ELF-1 (cell line): Measurements from ENCODE around the gene LY6G6F.

Experiments used
- DNase-seq: peaks from one replicate; pipeline ENCODE4 v3.0.0-alpha.2; 2016; ENCODE audit warnings: low read depth, low spot score

LY6G6F gene

GRCh38 chr6:31706599-31706998, at the start of gene LY6G6F:
Gene LY6G6F (plus strand): TSS chr6:31706866. CDS start chr6:31706907, 41 bp downstream.
- DNase-seq: no peak

DNA sequence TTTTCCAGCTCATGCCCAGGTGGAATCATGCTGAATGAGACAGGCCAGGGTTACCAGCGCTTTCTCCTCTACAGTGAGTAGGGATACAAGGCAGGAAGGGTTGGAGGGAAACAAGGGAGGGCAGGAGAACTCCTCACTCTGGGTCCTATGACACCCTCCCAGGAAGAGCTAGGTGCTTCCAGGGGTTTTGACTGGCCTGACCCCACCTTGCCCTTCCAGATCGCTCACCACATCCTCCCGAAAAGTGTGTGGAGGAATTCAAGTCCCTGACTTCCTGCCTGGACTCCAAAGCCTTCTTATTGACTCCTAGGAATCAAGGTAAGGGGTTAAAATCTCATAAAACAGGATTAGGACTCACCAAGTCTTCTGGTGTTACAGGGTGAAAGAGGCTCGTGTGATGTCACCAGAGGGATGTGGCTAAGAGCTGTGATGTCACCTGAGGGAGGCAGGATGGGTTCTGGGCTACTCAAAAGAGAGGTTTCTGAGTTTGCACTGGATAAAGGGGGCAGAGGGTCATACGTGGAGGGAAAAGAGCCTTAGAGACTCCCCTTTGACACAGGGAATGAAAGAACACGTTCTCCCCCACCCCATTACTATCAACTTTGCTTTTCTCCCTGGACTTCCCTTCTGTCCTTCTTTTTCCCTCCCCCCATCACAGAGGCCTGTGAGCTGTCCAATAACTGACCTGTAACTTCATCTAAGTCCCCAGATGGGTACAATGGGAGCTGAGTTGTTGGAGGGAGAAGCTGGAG, 49.1 kb upstream of the LY6G6F start:
- DNase-seq: no peak

- DNase-seq: no peak
Measured at GRCh38 chr6:31658158-31658688, 48.4 kb upstream of the LY6G6F start.

DNA sequence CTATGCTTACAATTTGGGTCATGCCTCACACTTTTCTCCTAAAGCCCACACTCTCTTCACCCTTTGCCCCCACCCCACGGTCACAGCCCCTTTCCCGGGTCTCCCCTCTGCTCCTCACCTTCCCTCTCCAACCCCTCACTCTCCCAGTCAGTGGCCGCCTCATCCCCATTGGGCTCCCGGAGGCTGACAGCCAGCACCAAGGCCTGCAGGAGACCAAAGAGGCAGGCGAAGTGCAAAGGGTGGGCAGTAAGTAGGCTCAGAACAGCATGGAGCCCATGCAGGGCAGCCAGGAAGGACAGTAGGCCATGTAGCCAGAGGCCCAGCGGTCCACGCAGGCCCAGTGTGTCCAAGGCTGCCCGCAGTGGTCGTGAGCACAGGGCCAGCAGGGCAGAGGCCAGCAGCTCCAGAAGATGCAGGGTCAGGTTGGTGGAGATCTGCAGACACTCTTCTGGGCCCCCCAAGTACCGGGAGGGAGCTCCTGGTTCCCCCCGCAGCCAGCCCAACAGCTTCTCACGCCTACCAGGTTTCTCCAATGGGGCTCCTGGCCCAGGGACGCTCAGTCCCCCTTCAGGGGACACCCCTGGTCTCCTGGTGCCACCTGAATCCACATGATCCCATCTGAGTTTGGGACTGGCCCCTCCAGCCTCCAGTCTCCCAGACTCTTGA, 47.5 kb upstream of the LY6G6F start:
- no peak for DNase-seq

DNA sequence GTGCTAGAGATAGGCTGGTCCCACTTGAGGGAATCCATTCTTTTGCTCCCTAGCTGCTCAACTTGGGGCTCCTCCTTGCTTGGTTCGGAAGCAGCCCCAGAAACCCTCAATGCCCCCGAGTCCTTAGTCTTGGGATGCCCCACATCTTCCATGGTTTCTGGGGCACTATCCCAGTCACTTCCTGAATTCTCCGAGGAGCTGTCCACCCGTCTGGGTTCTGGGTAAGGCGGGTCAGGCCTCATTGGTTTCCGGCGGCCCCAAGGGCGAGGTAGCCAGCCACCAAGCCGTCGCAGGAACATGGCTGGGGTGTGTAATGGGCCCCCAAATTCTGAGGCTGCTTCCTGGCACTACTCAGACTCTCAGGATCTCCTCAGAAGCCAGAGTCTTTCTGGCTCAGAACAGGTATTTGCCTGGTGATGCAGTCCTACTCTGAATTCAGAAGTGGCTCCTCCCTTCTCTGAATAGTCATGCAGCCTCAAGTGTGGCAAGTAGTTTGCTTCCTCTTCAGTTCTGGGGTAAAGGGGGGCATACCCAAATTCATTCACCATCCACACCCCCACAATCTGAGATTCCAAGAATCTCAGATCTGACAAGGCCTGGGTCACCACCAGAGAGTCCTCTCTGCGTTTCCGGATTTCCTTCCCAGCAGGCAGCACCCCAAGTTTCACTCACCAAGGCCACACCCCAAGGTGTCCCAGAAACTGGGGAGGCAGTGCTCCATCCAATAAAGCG, 46.9 kb upstream of the LY6G6F start:
- DNase-seq: peak; percentile 38

DNA sequence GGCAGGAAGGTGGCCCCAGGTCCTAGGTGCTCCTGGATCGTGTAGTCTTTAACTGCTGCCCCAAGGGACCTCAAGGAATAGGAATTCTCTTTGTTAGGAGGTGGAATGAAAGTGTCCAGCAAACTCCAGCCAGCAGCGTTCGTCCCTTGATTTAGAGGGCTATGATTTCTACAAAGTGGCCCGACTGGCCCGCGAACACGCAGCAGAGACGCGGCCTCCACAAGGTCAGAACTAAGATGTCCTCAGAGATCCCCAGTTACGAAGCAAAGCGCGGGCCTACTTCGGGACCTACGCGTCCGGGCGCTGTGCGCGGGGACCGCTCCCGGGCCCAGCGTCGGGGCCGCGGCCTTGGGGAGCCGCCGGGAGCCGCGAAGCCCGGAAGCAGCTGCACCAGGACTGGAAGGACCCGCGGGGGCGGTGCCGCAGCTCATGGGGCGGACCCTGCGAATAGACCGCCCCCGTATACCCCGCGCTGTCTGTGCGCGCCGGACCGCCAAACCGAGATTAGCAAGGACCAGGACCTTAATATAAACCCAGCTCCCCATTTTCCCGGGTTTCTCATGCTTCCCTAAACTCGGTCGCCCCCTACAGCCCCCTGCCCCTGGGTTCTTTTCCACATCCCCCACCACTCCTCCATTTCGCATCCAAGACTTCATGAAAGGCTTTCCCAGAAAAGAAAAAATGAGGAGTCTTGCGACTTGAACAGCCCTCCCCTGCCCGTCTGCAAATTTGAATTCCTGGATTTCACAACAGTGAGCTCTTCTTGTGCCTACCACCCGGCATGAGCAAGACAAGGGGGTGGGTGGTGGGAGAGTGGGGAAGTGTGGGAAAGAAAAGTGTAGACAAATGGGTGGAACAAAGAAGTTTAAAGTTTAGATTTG, 46.0 kb upstream of the LY6G6F start, which contains the start of gene C6orf47:
Gene C6orf47 (minus strand): TSS at position 398 of the 881 bp plus-strand sequence. CDS start 831 bp downstream, outside the sequence.
- peak; percentile 87 for DNase-seq

DNA sequence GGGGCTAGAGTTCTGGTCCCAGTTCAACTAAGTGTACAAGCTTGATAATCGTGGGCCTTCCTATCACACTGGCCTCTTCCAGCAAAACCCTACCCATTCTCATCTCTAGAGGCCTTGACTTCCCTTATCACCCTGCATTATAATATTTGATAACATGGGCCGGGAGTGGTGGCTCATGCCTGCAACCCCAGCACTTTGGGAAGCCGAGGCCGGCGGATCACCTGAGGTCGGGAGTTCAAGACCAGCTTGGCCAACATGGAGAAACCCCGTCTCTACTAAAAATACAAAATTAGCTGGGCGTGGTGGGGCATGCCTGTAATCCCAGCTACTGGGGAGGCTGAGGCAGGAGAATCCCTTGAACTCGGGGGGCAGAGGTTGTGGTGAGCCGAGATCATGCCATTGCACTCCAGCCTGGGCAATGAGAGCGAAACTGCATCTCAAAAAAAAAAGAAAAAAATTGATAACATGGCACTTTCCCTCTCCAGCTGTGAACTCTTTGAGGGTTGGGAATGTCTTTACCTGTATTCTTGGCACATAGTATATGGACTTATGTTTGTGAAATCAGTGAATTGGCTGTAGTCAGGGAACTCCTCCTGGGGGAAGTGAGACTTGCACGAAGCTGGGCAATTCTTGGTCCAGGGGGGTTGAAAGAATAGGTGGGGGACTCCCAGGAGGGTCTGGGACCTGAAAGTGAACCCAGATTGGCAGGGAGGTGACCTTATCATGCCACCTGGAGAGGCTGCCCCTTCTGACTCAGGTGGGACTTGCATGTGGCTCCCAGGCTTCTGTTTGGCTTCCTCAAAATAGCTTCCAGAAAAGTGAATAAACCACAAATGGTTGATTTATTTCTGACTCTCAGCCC, 45.2 kb upstream of the LY6G6F start:
- DNase-seq: no peak

GRCh38 chr6:31662124-31662723, 44.4 kb upstream of the LY6G6F start:
- no peak for DNase-seq

GRCh38 chr6:31663126-31663960, 43.3 kb upstream of the LY6G6F start:
- no peak for DNase-seq

DNA sequence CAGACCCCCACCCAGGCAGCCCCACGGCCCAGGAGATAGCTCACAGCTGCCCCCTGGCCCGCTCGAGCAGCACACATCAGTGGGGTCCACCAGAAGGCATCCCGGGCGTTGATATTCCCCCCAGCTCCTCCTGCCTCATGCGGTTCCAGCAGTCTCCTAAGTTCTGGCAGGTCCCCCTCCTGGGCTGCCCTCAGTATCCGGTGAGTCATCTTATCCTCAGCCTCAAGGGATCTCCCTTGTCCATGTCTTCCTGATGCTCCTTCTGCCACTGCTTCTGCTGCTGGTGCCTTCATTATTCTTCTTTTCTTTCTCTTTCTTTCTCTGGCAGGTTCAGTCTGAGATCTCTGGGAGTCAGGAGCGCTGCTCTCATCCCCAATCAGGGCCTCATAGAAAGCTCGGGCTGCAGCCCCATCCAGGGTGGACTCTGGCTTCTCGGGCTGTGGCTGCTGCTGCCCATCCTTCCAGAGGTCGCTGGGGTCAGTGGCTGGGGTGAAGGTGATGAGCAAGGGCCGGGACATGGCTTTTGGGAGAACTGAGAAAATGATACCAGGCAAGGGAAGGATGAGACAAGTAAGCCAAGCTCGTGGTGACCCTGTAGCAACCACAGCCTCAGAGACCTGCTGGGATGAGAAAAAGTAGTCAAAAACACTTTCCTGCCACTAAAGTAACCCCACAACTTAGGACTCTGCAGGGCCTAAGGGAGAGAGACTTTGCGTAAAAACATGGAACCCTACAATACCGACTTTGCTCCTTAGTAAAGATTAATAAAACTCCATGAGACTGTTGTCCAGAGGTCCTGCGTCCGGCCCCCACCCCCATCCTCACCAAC, 42.5 kb upstream of the LY6G6F start:
- peak; percentile 42 for DNase-seq

DNA sequence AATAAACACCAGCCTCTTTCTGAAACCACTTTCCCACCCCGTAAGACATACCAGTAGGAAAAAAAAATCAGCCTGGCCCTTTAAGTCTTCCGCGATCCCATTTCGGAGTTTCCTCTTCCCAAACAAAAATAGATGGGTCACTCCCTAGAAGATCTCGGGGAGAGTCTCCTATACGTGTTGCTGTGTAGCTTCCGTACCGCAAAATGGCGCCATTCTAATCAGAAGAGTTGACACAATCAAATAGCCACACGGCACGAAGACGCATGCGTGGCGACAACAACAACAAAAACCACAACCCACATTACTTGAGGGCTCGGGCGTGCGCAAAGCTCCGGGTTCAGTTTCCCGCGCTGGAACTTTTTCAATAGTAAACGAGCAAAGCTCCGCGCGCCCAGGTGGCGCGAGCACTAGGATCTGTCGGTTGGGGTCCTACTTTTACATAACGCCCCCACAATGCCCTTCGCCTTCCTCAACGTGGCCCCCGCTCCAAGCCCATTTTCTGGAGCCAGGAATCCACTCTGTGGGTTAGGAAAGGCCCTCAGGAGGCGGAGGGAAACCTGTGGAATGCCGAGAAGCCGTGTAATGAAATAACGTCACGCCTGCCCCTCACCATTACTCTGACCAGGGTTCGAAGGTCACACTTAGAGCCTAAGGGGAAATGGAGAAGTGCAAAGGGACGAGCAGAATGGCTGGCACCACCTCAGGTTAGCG, 41.7 kb upstream of the LY6G6F start, which contains the start of gene GPANK1:
Gene GPANK1 (minus strand): TSS at position 208 of the 711 bp plus-strand sequence. CDS start 519 bp downstream, outside the sequence.
- DNase-seq: peak; percentile 89

DNA sequence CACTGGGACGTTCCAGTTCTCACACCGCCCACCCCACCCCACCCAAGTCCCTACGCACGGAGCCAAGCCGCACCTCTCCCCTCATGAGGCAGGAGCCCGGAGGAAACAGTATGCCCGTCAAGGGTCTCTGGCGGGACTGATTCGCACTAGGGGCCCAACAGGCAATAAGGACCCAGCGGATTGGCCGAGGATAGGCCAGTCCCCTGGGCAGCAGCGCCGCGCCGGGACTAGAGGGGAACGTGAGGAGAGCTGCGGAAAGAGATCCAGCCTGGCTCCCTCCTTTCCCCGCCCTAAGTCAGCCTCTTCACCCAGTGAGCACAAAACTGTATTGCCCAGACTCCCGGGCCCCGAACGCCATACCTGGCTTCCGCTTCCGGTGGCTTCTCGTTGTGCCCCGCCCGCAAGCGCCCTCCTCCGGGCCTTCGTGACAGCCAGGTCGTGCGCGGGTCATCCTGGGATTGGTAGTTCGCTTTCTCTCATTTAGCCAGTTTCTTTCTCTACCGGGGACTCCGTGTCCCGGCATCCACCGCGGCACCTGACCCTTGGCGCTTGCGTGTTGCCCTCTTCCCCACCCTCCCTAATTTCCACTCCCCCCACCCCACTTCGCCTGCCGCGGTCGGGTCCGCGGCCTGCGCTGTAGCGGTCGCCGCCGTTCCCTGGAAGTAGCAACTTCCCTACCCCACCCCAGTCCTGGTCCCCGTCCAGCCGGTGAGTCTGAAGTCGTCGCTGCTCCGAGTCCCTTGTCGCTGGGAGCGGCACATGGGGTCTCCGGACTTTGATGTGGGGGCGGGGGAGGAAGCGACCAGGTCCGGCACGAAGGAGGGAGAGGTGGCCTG, 40.9 kb upstream of the LY6G6F start, which contains the start of gene CSNK2B:
Gene CSNK2B (plus strand): TSS at position 580 of the 836 bp plus-strand sequence. CDS start 752 bp downstream, outside the sequence.
- peak; percentile 98 for DNase-seq

DNA sequence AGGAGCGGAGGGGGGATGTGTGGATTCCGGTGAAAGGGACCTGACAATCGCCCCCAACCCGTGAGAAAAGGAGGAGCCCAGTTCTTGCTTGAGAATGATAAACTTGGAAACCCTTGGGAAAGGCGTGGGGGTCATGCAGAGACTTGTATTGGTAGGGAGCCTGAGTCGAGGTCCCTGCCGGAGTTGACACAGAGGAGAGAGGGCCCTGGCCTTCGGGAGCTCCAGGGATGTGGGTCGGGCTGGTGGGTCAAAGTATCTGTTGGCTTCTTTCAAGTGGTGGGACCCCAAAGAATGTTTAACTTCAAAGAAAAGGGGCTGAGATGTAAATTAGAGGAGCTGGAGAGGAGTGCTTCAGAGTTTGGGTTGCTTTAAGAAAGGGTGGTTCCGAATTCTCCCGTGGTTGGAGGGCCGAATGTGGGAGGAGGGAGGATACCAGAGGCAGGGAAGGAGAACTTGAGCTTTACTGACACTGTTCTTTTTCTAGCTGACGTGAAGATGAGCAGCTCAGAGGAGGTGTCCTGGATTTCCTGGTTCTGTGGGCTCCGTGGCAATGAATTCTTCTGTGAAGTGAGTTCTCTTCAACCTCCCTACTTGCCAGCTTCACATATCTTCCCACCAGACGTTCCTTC, 40.2 kb upstream of the LY6G6F start:
- peak; percentile 20 for DNase-seq

DNA sequence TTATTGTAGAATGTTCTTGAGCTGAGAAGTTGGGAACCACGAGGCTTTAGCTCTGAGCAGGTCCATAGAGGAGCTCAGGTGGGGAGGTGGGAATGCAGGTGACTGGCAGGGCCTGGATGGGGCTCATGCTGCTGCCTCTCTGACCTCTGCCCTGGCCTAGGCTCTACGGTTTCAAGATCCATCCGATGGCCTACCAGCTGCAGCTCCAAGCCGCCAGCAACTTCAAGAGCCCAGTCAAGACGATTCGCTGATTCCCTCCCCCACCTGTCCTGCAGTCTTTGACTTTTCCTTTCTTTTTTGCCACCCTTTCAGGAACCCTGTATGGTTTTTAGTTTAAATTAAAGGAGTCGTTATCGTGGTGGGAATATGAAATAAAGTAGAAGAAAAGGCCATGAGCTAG, 37.0 kb upstream of the LY6G6F start, which contains the start of gene LY6G5B:
Gene LY6G5B (plus strand): TSS at position 301 of the 400 bp plus-strand sequence. CDS start 975 bp downstream, outside the sequence.
- no peak for DNase-seq

DNA sequence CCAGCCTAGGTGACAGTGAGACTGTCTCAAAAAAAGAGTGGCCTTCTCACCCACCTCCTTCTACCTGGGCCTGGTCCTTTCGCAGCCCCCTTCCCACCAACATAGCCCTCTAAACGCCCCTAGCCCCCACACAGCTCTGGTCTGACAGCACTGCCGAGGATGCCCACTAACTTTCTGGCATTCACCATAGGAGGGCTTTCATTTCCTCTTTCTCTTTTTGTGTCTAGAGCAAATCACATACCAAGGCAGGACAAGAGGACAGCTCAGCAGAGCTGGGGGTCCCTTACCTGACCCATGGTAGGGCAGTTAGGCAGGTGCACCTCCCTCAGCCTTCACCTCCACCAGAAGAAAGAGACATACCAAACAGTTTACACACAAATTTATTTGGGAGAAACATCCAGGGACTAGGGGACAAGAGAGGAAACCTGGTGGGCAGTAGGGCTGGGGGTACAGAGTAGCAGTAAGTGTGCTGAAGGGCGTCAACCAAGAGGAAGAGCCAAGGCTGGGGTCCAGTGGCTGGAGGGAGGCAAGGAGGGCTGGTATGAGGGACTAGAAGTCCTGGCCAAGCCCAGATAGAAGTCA, 30.3 kb upstream of the LY6G6F start:
- DNase-seq: no peak
